Fibroblast of the aortic adventitia (primary cell): ENCODE data around the gene POU2AF1. TPM values are rescaled to one million over a fixed set of nuclear protein-coding genes. Genes with fewer than 3 reads are reported as not detected.

Experiments
- DNase-seq: peaks from one replicate; pipeline ENCODE4 v3.0.0-alpha.2; 2010; ENCODE audit warnings: low read depth
- H3K4me3 ChIP-seq: 2 replicates; pipeline ENCODE4 v1.5.1; 2011; ENCODE audit warnings: low read depth, mild to moderate bottlenecking, control low read depth, low read length, moderate library complexity
- CTCF ChIP-seq: IDR thresholded peaks from 2 replicates; pipeline ENCODE4 v1.5.1; 2011; ENCODE audit warnings: mild to moderate bottlenecking, low read length, control low read depth, inconsistent platforms; ENCODE audit not compliant: insufficient read depth
- total RNA-seq: library from RNA; depleted of rRNA; stranded (reverse); fragments of >200 nt; gene quantifications from 2 replicates; pipeline ENCODE4 v1.2.3, GENCODE V29; 2012; ENCODE audit warnings: low replicate concordance

POU2AF1 gene
- total RNA-seq, 1 donor, result not detected

GRCh38 chr11:111353776-111354600, 25.1 kb downstream of the POU2AF1 start:
- TF ChIP-seq CTCF, result no peak
- DNase-seq, result no peak
- no peak overlapping the region for H3K4me3 ChIP-seq

GRCh38 chr11:111352935-111353710, 26.0 kb downstream of the POU2AF1 start:
- no peak for TF ChIP-seq CTCF
- H3K4me3 ChIP-seq, result no peak overlapping the region
- no peak for DNase-seq

DNA sequence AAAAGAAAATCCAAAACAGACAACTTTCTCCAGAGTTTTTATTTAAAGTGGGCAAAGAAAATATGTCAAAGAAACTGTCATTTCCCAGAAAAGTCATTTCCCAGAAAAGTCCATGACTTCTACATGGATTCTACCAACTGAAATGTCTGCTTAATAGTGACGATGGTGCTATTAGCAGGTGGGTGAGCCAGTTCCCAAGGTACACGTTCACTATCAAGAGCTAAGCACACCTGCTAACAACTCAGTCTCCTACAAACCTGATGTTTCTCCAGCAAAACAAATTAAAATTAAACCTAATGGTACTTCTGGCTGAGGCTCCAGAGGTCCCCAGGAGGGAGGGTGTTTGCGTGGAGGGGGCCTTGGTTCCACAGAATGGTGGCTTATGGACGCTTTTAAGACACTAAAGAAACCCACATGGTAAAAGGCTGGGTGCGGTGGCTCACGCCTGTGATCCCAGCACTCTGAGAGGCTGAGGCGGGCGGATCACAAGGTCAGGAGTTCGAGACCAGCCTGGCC, 26.8 kb downstream of the POU2AF1 start:
- TF ChIP-seq CTCF, result no peak

DNA sequence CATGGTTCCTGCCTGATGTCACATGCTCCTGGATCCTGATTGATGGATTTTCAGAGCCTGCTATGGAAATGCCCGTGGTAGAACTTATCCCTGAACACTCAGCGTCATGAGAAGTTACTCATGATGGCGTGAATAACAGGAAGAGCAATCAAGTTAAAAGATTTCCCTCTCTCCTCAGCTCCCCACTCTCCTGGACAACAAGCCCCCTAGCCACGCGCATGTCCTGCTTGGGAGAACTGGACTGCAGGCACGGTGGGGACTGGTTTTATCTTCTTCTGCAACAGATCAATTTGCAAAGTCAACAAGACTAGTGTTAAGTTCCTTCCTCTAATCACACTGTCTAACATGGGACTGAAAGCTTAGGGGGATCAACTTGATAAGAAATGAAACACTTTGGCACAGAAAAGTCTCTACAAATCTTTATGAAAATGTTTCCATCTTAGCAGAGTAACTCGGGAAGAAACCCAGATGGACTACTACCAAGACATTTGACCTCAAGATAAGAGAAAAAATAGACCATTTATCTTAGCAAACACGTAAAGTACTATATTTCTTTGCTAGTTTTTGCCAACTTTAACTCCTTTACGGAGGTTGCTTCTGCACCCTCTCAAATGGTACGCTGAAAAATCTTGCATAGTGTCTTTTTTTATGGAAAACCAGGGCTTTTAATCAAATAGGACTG, 27.6 kb downstream of the POU2AF1 start:
- no peak overlapping the region for H3K4me3 ChIP-seq
- peak; percentile 74 for DNase-seq
- TF ChIP-seq CTCF, result no peak

More for the DNA sequence above, 26.8 kb downstream of the POU2AF1 start:
- DNase-seq, result no peak
- no peak overlapping the region for H3K4me3 ChIP-seq

- TF ChIP-seq CTCF, result no peak
Observed at GRCh38 chr11:111350811-111351210, 28.3 kb downstream of the POU2AF1 start.

GRCh38 chr11:111349191-111349695, 29.8 kb downstream of the POU2AF1 start:
- TF ChIP-seq CTCF, result no peak
- DNase-seq, result no peak
- H3K4me3 ChIP-seq, result no peak overlapping the region

More at GRCh38 chr11:111350811-111351210, 28.3 kb downstream of the POU2AF1 start:
- no peak overlapping the region for H3K4me3 ChIP-seq
- no peak for DNase-seq
